ENCODE data around the gene TPP1.

TPP1 gene

GRCh38 chr11:6566704-6567370 is 52.4 kb downstream of the TPP1 start:
- TF ChIP-seq CTCF (IDR thresholded peaks at IDR 0.05; ENCODE audit: borderline replicate concordance, control extremely low read depth, extremely low read depth, insufficient read depth, missing control alignments), result no peak
- no peak for DNase-seq (ENCODE audit: low spot score)
- in situ Hi-C loops (cut with MboI; ENCODE audit: low sequenced_read_pairs, unreplicated experiment), result no loop called here

GRCh38 chr11:6565988-6566703 is 53.1 kb downstream of the TPP1 start:
- no peak for TF ChIP-seq CTCF (IDR thresholded peaks at IDR 0.05; ENCODE audit: borderline replicate concordance, control extremely low read depth, extremely low read depth, insufficient read depth, missing control alignments)
- in situ Hi-C loops (cut with MboI; ENCODE audit: low sequenced_read_pairs, unreplicated experiment), result no loop called here
- DNase-seq (ENCODE audit: low spot score), result no peak

- in situ Hi-C loops (cut with MboI; ENCODE audit: low sequenced_read_pairs, unreplicated experiment), result no loop called here
- no peak for TF ChIP-seq CTCF (IDR thresholded peaks at IDR 0.05; ENCODE audit: borderline replicate concordance, control extremely low read depth, extremely low read depth, insufficient read depth, missing control alignments)
Measured at GRCh38 chr11:6565325-6565724, 53.9 kb downstream of the TPP1 start.

GRCh38 chr11:6563667-6564066 is 55.6 kb downstream of the TPP1 start:
- in situ Hi-C loops (cut with MboI; ENCODE audit: low sequenced_read_pairs, unreplicated experiment), result no loop called here
- no peak for TF ChIP-seq CTCF (IDR thresholded peaks at IDR 0.05; ENCODE audit: borderline replicate concordance, control extremely low read depth, extremely low read depth, insufficient read depth, missing control alignments)
- DNase-seq (ENCODE audit: low spot score), result no peak

More at GRCh38 chr11:6565325-6565724, 53.9 kb downstream of the TPP1 start:
- DNase-seq (ENCODE audit: low spot score), result no peak

- in situ Hi-C loops (cut with MboI; ENCODE audit: low sequenced_read_pairs, unreplicated experiment), result no loop called here
- DNase-seq (ENCODE audit: low spot score), result no peak
- no peak for TF ChIP-seq CTCF (IDR thresholded peaks at IDR 0.05; ENCODE audit: borderline replicate concordance, control extremely low read depth, extremely low read depth, insufficient read depth, missing control alignments)
Measured at GRCh38 chr11:6563121-6563619, 56.1 kb downstream of the TPP1 start.

Data from GM13976 (cell line).